Retinal pigment epithelial cell (primary cell): Measurements from ENCODE around the gene ANO1.

Experiments
- DNase-seq: peaks from one replicate; pipeline ENCODE4 v3.0.0-alpha.2; 2010; ENCODE audit warnings: low read depth
- H3K4me3 ChIP-seq: 2 replicates; pipeline ENCODE4 v1.5.1; 2011; ENCODE audit warnings: mild to moderate bottlenecking, low read length, control low read depth, moderate library complexity
- TF ChIP-seq, protein P1 (sequence below): conservative IDR thresholded peaks from 2 replicates; pipeline ENCODE4 v1.5.1; 2011; ENCODE audit warnings: low read depth, low read length, control low read depth, inconsistent platforms

ANO1 gene

DNA sequence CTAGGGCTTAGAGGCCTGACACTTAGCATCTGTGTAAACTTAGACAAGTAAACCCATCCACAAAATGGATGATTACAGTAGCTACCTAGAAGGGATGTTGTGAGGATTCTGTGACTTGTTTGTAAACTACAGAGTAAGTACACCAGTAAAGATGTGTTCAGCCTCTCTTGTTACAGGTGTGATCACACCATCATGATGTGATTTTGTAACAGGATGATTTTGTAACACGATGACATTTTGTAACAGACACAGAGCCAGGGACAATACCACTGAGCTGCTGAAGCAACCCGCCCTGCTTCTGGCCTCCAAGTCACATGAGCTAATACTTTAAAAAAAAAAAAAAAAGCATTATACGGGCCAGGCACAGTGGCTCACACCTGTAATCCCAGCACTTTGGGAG is 142.0 kb downstream of the ANO1 start:
- DNase-seq: no peak
- TF ChIP-seq, protein P1, sequence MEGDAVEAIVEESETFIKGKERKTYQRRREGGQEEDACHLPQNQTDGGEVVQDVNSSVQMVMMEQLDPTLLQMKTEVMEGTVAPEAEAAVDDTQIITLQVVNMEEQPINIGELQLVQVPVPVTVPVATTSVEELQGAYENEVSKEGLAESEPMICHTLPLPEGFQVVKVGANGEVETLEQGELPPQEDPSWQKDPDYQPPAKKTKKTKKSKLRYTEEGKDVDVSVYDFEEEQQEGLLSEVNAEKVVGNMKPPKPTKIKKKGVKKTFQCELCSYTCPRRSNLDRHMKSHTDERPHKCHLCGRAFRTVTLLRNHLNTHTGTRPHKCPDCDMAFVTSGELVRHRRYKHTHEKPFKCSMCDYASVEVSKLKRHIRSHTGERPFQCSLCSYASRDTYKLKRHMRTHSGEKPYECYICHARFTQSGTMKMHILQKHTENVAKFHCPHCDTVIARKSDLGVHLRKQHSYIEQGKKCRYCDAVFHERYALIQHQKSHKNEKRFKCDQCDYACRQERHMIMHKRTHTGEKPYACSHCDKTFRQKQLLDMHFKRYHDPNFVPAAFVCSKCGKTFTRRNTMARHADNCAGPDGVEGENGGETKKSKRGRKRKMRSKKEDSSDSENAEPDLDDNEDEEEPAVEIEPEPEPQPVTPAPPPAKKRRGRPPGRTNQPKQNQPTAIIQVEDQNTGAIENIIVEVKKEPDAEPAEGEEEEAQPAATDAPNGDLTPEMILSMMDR: no peak

DNA sequence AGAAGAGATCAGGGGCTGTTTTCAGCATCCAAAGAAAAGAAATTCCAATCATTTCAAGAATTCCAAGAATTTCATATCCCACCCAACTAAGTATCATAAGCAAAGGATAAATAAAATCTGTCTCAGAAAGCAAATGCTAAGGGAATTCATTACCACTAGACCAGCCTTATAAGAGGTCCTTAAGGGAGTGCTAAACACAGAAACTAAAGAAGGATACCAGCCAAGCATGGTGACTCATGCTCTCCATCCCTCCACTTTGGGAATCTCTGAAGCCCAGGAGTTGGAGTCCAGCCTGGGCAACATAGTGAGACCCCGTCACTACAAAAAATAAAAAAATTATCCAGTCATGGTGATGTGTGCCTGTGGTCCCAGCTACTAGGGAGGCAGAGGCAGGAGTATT is 142.8 kb downstream of the ANO1 start:
- TF ChIP-seq, protein P1: no peak
- H3K4me3 ChIP-seq: no peak overlapping the region
- DNase-seq: peak; percentile 27

More for the DNA sequence above, 142.0 kb downstream of the ANO1 start:
- no peak overlapping the region for H3K4me3 ChIP-seq

DNA sequence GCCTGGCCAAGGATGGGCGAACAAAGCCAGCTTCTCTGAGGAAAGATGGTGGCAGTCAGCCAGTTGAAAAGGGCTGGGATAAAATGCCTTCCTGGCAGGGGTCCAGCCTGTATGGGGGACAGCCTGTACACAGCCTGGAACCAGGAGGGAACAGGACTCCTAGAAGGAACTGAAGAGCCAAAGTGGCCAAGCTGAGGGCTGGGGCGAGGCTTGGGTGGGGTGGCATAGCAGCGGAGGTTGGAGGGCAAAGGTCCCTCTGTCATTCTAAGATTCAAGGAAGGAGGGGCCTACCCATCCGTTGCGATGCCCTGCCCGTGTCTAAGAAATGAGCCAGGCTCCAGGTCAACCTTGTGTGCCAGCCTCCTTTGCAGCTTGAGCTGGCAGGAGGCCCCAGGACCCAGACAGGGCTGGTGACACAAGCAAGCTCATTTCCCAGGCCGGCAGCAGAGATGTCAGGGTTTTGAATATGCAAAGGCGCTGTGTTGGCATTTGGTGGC is 147.6 kb downstream of the ANO1 start:
- DNase-seq: no peak

DNA sequence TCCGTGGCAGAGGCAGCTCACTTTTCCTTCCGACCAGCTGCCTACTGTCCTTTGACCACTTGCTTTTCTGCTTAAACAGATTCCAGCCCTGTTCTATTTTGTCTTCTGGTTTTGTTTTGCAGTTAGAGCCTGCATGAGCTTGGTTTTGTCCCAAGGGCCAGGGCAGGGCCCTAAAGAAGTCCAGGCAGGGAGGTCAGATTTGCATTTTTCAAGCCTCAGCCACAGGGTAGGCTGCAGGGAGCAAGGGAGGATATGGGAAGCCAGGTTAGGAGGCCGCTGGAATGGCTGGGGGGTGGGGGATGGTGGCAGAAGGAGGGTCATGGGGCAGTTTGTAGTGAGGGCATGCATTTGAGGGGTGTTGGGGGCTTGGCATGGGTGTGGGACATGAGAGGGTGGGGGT is 148.1 kb downstream of the ANO1 start:
- H3K4me3 ChIP-seq: no peak overlapping the region
- DNase-seq: no peak
- TF ChIP-seq, protein P1: no peak

More for the DNA sequence above, 147.6 kb downstream of the ANO1 start:
- TF ChIP-seq, protein P1: no peak
- no peak overlapping the region for H3K4me3 ChIP-seq

DNA sequence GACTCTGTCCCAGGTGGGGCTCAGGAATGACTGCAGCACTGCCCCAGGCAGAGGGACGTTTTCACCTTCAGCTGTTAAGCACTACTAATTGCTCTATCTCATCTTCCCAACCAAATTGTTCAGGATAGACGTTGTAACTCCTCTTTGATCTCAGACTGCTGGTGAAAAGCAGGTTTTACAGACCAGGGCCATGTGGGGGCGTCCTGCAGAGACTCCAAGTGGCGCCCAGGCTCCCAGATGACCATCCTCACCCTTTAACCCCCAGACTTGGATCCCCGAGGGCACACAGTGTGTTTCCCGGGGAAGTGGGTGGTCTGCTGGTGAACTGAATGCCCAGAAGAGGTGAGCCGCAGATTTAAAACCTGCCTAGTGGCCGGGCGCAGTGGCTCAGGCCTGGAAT is 148.8 kb downstream of the ANO1 start:
- TF ChIP-seq, protein P1: peak; percentile 34
- H3K4me3 ChIP-seq: no peak overlapping the region
- no peak for DNase-seq

DNA sequence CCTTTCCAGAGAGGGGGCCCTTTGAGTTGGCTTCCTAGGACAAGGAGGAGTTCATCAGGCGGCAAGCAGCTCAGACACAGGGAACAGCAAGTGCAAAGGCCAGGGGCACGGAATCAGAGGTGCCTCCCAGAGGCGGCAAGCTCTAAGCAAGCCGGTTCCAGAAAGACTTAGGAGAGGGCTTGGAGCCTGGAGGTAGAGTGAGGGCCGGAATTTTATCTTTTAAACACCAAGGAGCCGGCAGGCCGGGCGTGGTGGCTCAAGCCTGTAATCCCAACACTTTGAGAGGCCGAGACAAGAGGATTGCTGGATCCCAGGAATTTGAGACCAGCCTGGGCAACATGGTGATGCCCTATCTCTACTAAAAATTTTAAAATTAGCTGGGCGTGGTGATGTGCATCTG is 151.6 kb downstream of the ANO1 start:
- TF ChIP-seq, protein P1: no peak
- DNase-seq: no peak
- no peak overlapping the region for H3K4me3 ChIP-seq

DNA sequence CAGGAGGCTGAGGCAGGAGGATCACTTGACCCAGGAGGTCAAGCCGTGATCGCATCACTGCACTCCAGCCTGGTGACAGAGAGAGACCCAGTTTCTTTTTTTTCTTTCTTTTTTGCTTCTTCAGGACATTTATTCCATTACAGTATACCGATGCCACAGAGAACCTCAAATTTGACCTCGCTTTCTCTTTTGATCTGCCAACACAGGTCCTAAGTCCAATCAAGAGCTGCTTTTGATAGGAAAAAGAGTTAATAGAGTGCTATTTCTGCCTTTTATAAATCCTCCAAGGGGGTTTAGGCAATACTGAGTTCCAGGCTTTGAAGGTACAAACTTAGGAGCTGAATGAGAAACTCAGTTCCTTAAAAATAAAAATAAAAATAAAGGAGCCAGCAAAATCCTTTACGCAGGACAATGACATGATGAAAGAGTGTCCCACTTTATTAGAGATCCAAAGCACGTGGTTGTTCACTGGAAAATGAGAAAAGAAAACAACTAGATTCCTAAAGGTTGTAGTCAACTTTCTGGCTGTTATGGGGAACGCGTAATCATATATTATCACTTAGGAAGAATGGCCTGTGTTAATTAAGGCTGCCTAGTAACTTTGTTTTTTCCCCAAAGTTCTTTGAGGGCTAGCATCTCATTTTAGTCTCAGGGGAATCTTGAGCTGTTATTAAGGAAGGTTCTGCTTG is 152.2 kb downstream of the ANO1 start:
- no peak overlapping the region for H3K4me3 ChIP-seq
- TF ChIP-seq, protein P1: no peak
- no peak for DNase-seq
